ENCODE data around the gene MTUS2.
"Not testable (repeated sequence)": the region's sequence is repeated elsewhere in the genome, so short reads cannot be mapped to it uniquely, and the experiment has no call there.

GRCh38 chr13:29390598-29390997 is 570.5 kb downstream of the MTUS2 start:
- not testable (repeated sequence) for TF ChIP-seq EZH2 (optimal IDR thresholded peaks at IDR 0.05; ENCODE audit: low read depth, low read length); CTCF (IDR thresholded peaks at IDR 0.05; ENCODE audit: low read length); EZH2phosphoT487 (IDR thresholded peaks at IDR 0.05; ENCODE audit: low read length)

Data from MM.1S (cell line).